Uterus (tissue), 4 donors: ENCODE results near the gene ZNF524. TPM values are rescaled to one million over a fixed set of nuclear protein-coding genes. Genes with fewer than 3 reads are reported as not detected.
A peak's percentile ranks its signal among the peaks of the same experiment; 100 is the strongest.

ENCODE experiments used
- DNase-seq, 2 donors: peaks; one replicate each; pipeline ENCODE4 v3.0.0-alpha.2; 2019 to 2020
- H3K27ac ChIP-seq, 2 donors: fragments of 200-600 bp; sonication (generic); 1 replicate in 1 of 2; 2 replicates in 1 of 2; pipeline ENCODE4 v1.5.1; 2016 to 2018
- H3K27me3 ChIP-seq, 2 donors: fragments of 200-600 bp; sonication (generic); one replicate each; pipeline ENCODE4 v1.5.1; 2018 to 2019; ENCODE audit warnings: control low read depth in 1 of 2
- H3K36me3 ChIP-seq, 2 donors: fragments of 200-600 bp; sonication (generic); one replicate each; pipeline ENCODE4 v1.5.1; 2019; ENCODE audit warnings: control low read depth in 1 of 2
- H3K4me1 ChIP-seq, 2 donors: fragments of 200-600 bp; sonication (generic); one replicate each; pipeline ENCODE4 v1.5.1; 2018 to 2019; ENCODE audit warnings: control low read depth in 1 of 2
- H3K4me3 ChIP-seq, 2 donors: fragments of 200-600 bp; sonication (generic); 1 replicate in 1 of 2; 2 replicates in 1 of 2; pipeline ENCODE4 v1.5.1; 2018 to 2019; ENCODE audit warnings: mild to moderate bottlenecking in 1 of 2
- H3K9me3 ChIP-seq, 2 donors: fragments of 200-600 bp; sonication (generic); one replicate each; pipeline ENCODE4 v1.5.1; 2019; ENCODE audit warnings: control low read depth in 1 of 2
- POLR2A ChIP-seq, 2 donors: fragments of 450-650 bp; IDR thresholded peaks; one replicate each; pipeline ENCODE4 v1.6.1; 2016; ENCODE audit warnings: antibody characterized with exemption in 2 of 2, mild to moderate bottlenecking in 1 of 2, moderate library complexity in 1 of 2
- intact Hi-C: fragments of 100-400 bp; cut with DNase I; formaldehyde crosslinking; loops from one replicate; pipeline ENCODE4 v1.15.1; 2023; ENCODE audit warnings: low total_unique reads
- total RNA-seq, 4 donors: library from RNA; depleted of rRNA in 3 of 4; stranded (reverse); fragments of >200 nt in 3 of 4; gene quantifications; one replicate each; pipeline versions ENCODE4 v1.1.0 to v1.2.4, GENCODE V29; 2014 to 2023
- TF ChIP-seq, protein P1 (sequence below), 4 experiments: fragments of 200-600 bp in 2 of 4; fragments of 450-650 bp in 2 of 4; sonication (generic) in 2 of 4; IDR thresholded peaks; one replicate each; pipeline ENCODE4 v1.5.1; 2016 to 2019; ENCODE audit warnings: antibody characterized with exemption in 4 of 4, mild to moderate bottlenecking in 2 of 4, moderate library complexity in 1 of 4
- donor health status: DM: yes; HTN: yes; CAD: no.

The ZNF524 gene
- total RNA-seq, 4 donors from 2014 or later, result 5.4 to 20.4 (median 14.6) TPM

DNA sequence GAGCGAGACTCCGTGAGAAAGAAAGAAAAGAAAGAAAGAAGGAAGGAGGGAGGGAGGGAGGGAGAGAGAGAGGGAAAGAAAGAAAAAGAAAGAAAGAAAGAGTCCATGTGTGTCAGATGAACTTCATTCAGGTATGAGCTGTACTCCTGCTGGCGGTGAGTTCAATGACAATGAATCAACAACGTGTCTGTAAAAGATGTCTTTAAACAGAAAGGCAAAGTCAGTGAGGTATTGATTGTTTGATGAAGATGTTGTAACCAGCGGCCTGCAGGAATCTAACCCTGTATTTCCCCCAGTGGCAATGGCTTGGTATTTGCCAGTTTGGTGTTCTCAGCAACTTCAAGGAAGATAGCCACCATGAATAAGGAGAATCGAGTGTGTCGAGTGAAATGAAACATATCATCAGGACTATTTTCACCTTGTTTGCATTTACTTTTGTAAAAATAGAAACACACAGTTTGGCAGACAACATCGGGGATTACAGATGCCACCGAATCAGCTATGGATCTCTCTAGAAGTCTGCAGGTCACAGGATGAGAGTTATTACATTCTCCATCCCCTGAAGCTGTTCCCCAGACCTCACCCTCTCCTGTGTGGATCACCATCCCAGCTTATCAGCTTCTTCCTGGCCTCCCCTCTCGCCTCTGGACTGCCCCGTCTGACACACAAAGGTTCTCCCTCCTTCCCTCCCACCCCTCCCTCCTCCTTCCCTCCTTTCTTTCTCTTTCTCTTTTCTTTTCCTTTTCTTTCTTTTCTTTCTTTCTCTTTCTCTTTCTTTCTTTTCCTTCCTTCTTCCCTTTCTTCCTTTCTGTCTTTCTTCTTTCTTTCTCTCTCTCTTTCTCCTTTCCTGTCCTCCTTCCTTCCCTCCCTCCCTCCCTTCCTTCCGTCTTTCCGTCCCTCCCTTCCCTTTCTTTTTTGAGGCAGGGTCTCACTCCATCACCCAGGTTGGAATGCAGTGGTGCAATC is 46.6 kb upstream of the ZNF524 start:
- Histone ChIP-seq H3K9me3 (no peaks in the 10 kb centered on the region), H3K36me3 (no peaks in the 10 kb centered on the region), H3K27ac (no peak overlapping the region), H3K4me1 (peaks cover 0 to 5% of the 10 kb centered on the region in 2 donors), H3K4me3 (no peak overlapping the region), H3K27me3 (no peaks in the 10 kb centered on the region)
- no peak for DNase-seq
- intact Hi-C loops, result no loop called here
- TF ChIP-seq, protein P1, sequence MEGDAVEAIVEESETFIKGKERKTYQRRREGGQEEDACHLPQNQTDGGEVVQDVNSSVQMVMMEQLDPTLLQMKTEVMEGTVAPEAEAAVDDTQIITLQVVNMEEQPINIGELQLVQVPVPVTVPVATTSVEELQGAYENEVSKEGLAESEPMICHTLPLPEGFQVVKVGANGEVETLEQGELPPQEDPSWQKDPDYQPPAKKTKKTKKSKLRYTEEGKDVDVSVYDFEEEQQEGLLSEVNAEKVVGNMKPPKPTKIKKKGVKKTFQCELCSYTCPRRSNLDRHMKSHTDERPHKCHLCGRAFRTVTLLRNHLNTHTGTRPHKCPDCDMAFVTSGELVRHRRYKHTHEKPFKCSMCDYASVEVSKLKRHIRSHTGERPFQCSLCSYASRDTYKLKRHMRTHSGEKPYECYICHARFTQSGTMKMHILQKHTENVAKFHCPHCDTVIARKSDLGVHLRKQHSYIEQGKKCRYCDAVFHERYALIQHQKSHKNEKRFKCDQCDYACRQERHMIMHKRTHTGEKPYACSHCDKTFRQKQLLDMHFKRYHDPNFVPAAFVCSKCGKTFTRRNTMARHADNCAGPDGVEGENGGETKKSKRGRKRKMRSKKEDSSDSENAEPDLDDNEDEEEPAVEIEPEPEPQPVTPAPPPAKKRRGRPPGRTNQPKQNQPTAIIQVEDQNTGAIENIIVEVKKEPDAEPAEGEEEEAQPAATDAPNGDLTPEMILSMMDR (IDR thresholded peaks at IDR 0.05), result no peak
- TF ChIP-seq POLR2A (IDR thresholded peaks at IDR 0.05), result no peak

DNA sequence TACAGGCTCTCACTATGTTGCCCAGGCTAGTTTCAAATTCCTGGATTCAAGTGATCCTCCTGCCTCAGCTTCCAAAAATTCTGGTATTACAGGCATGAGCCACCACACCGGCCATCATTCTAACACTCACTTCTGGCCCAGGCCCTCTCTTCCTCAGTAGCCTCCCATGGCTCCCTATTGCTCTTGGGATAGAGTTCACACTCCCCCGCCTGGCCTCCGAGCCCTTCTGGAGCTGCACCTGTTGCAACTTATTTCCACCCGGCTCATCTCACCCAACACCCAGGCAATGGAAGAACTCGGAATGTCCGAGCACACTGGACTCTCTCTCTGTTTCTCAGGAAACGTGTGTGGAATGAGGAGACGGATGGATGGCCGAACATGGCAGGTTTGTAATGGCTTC is 45.8 kb upstream of the ZNF524 start:
- Histone ChIP-seq H3K36me3 (no peaks in the 10 kb centered on the region), H3K4me3 (no peak overlapping the region), H3K4me1 (peaks cover 0 to 5% of the 10 kb centered on the region in 2 donors), H3K27me3 (no peaks in the 10 kb centered on the region), H3K27ac (no peak overlapping the region), H3K9me3 (no peaks in the 10 kb centered on the region)
- intact Hi-C loops, result no loop called here
- TF ChIP-seq, protein P1 (IDR thresholded peaks at IDR 0.05), result no peak
- TF ChIP-seq POLR2A (IDR thresholded peaks at IDR 0.05), result no peak
- no peak for DNase-seq

DNA sequence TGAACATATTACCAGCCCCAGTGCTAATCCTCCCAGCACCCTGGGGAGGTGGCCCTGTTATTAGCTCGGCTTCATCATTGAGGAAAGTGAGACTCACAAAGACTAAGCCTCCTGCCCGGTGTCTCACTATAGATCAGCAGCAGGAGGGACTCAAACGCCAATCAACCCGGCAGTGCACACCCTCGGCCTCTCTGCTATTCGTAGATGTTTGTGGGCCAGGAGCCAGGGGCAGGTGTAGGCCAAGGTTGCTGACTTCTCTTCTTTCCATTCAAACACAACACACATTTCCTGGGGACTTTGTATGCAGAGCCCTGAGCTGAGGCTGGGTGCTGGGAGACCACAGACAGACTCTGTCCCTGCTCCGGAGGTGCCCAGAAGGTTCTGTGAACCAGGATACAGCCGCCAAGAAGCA is 45.3 kb upstream of the ZNF524 start:
- intact Hi-C loops, result no loop called here
- H3K4me3 ChIP-seq, result no peak overlapping the region
- no peak for DNase-seq
- H3K4me1 ChIP-seq, result peaks cover 0 to 5% of the 10 kb centered on the region in 2 donors
- H3K36me3 ChIP-seq, result no peaks in the 10 kb centered on the region
- H3K27ac ChIP-seq, result no peak overlapping the region
- no peak for TF ChIP-seq POLR2A (IDR thresholded peaks at IDR 0.05)
- TF ChIP-seq, protein P1 (IDR thresholded peaks at IDR 0.05), result no peak
- no peaks in the 10 kb centered on the region for H3K9me3 ChIP-seq
- H3K27me3 ChIP-seq, result no peaks in the 10 kb centered on the region

DNA sequence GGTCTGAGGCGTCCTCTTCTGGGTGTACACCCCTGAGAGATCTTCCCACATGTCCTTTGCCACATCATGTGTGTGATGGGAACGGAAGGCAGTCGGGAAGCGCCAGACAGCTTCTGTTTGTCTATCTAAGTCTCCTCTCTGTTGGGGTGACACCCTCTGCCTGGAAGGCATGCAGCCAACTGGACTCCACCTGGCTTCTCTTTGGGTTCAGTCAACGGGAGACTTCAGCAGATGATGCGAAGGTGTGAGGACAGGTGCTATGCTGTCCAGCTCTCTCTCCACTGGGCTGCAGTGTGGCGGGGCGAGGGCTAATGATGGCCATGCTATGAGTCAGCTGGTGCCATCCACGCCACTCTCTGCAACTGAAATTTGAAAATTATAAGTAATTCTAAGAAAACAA is 40.4 kb upstream of the ZNF524 start:
- TF ChIP-seq POLR2A (IDR thresholded peaks at IDR 0.05), result no peak
- TF ChIP-seq, protein P1 (IDR thresholded peaks at IDR 0.05), result no peak
- Histone ChIP-seq H3K4me3 (no peak overlapping the region), H3K36me3 (no peaks in the 10 kb centered on the region), H3K27me3 (no peaks in the 10 kb centered on the region), H3K9me3 (no peaks in the 10 kb centered on the region), H3K27ac (no peak overlapping the region), H3K4me1 (no peaks in the 10 kb centered on the region)
- intact Hi-C loops, result no loop called here
- no peak for DNase-seq

DNA sequence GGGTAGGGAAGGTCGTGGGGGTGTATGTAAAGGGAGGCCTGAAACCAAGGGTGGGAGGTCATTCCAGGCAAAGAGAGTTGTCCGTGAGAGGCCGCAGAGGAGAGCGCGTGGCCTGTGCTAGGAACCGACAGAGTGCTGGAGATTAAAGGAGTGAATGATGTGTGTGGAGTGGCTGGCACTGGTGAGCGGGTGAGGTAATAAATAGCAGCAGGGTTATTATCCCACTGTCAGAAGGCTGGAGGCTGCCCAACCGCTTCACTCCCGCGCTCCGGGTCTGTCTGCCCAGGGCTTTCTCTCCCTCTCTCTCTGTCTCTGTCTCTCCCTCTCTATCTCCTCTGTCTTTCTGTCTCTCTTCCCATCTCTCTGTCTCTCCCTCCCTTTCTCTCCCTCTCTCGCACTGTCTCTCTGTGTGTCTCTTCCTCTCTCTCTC is 36.8 kb upstream of the ZNF524 start:
- DNase-seq, result peak; percentile 69 to 84
- H3K27me3 ChIP-seq, result no peaks in the 10 kb centered on the region
- H3K4me3 ChIP-seq, result no peak overlapping the region
- intact Hi-C loops, result no loop called here
- H3K9me3 ChIP-seq, result no peaks in the 10 kb centered on the region
- TF ChIP-seq, protein P1 (IDR thresholded peaks at IDR 0.05), result no peak
- peak in 1 of 2 donors; percentile 31 for TF ChIP-seq POLR2A (IDR thresholded peaks at IDR 0.05)
- H3K36me3 ChIP-seq, result no peaks in the 10 kb centered on the region
- H3K27ac ChIP-seq, result peak overlapping the region; percentile 45 to 81
- H3K4me1 ChIP-seq, result no peaks in the 10 kb centered on the region
